ENCODE data around the gene VEPH1.

- TF ChIP-seq CTCF (conservative IDR thresholded peaks at IDR 0.05; ENCODE audit: low read depth, low read length) (no peak), EZH2phosphoT487 (IDR thresholded peaks at IDR 0.05; ENCODE audit: borderline replicate concordance, low read length) (no peak), EZH2 (IDR thresholded peaks at IDR 0.05; ENCODE audit: low read length, unreplicated experiment) (no peak)
Observed at GRCh38 chr3:157319672-157320071, 183.5 kb downstream of the VEPH1 start.

All from PC-3 (cell line).